ENCODE data around the gene PPFIA1.

DNA sequence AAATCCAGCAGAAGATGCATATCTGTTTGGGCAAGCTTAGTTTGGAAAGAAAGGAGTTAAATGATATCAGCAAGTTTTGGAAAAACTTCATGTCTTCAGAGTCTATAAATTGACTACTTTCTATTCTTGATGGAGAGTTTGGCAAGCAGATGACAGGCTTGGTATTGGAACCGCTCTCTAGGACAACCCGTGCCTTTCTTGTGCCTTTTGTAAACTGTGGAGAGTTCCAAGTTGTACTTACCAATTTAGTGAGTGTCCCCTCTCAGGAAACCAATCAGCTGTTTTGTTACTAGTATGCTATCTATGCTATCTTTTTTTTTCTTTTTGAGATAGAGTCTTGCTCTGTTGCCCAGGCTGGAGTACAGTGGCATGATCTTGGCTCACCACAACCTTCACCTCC lies 84.1 kb downstream of the PPFIA1 start:
- TF ChIP-seq EP300 (IDR thresholded peaks at IDR 0.05; ENCODE audit: borderline replicate concordance) (no peak), NFIC (IDR thresholded peaks at IDR 0.05) (no peak), TAF1 (IDR thresholded peaks at IDR 0.05; ENCODE audit: low read depth) (no peak), RAD21 (IDR thresholded peaks at IDR 0.05; ENCODE audit: low read depth) (no peak), EGR1 (IDR thresholded peaks at IDR 0.05) (no peak), YY1 (IDR thresholded peaks at IDR 0.05; ENCODE audit: low read depth) (no peak)
- TF ChIP-seq, protein P1, sequence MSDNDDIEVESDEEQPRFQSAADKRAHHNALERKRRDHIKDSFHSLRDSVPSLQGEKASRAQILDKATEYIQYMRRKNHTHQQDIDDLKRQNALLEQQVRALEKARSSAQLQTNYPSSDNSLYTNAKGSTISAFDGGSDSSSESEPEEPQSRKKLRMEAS (IDR thresholded peaks at IDR 0.05), result no peak
- TF ChIP-seq, protein P2, sequence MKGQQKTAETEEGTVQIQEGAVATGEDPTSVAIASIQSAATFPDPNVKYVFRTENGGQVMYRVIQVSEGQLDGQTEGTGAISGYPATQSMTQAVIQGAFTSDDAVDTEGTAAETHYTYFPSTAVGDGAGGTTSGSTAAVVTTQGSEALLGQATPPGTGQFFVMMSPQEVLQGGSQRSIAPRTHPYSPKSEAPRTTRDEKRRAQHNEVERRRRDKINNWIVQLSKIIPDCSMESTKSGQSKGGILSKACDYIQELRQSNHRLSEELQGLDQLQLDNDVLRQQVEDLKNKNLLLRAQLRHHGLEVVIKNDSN (IDR thresholded peaks at IDR 0.05), result no peak
